Forelimb muscle (tissue), 1 donor: Measurements from ENCODE around the gene CA12. TPM values are rescaled to one million over a fixed set of nuclear protein-coding genes. Genes with fewer than 3 reads are reported as not detected.

Source experiments
- DNase-seq: peaks from one replicate; pipeline ENCODE4 v3.0.0-alpha.2; 2013; ENCODE audit warnings: low read depth
- polyA plus RNA-seq: library from polyadenylated mRNA; unstranded; fragments of 120-200 nt; gene quantifications from one replicate; pipeline ENCODE4 v1.2.1, GENCODE V29; 2013; ENCODE audit not compliant: insufficient read length

CA12 gene
- polyA plus RNA-seq, 1 donor = 0.75 TPM

GRCh38 chr15:63401714-63402497, 20.3 kb upstream of the CA12 start:
- DNase-seq = no peak

DNA sequence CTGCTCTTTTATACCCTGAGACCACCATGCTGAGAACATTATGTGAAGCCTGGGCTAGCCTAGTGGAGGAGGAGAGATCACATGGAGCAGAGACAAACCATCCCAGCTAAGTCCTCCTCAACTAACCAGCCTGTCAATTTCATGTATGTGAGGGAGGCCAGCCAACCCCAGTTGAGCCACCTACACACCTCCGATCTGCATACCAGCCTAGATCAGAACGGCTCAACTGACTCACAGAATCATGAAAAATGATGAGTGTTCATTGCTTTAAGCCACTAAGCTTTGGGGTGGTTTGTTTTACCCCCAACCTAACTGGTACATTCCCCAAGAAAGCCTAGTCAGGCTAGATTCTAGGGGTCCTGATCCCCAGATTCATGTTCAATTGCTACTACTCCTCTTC, 19.4 kb upstream of the CA12 start:
- no peak for DNase-seq

GRCh38 chr15:63398456-63398855, 16.8 kb upstream of the CA12 start:
- no peak for DNase-seq

- no peak for DNase-seq
These were observed 14.7 kb upstream of the CA12 start for GRCh38 chr15:63396152-63396928.

DNA sequence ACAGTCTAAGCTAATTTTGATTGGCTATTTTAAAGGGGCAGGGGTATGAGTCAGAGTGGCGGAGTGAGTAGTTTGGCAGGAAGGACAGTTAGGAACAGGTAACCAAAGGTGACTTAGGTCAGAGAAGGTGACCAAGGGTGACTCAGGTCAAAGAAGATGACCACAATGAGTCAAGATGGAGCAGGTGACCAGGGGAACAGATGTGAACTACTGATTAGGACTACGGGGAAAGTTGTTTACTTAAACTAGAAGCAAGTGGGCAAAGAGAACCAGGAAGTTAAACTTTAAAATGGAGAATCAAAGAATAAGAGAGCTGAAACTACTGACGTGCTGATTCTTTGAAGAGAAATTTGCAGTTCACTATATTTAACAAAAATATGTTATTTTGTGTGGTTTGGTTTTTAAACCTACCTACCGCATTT, 14.1 kb upstream of the CA12 start:
- no peak for DNase-seq

- DNase-seq = no peak
These were observed 10.8 kb upstream of the CA12 start for GRCh38 chr15:63392361-63393009.

GRCh38 chr15:63391669-63392360, 10.2 kb upstream of the CA12 start:
- no peak for DNase-seq

GRCh38 chr15:63390689-63391088, 9.0 kb upstream of the CA12 start:
- no peak for DNase-seq

DNA sequence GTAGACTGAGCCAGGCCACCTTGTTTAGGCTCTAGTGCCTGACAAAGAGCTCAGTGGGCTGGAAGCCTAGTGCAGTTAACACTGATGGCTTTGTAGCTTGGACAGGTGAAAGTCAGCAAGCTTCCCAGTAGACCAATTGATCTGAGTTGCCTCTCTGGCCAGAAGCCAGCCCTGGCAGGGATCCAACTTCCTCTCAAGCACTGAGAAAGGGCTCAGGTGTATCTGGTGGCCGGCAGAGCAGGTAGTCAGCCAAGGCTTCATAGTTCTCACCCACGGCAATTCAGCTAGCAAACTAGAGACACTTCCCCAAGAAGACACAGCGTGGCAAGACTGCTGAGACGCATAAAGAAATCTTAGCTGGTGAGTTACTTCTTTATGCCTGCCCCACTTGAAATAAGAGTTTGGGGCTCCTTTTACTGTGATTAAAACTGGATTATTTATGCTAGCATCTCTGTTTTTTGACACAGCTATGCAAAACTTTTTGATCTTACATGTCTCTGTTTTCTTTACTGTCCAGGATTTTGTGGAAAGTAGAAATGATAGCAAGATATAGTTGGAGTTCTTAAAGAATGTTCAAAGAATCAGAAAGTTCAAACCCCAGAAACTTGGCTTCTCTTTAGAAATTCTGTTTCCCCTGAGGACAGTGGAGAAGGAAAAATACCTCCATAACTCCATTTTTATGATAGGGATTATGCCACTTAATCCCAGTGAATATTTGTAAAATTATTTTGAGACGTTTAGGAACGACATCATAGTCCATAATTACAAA, 8.4 kb upstream of the CA12 start:
- DNase-seq = no peak

DNA sequence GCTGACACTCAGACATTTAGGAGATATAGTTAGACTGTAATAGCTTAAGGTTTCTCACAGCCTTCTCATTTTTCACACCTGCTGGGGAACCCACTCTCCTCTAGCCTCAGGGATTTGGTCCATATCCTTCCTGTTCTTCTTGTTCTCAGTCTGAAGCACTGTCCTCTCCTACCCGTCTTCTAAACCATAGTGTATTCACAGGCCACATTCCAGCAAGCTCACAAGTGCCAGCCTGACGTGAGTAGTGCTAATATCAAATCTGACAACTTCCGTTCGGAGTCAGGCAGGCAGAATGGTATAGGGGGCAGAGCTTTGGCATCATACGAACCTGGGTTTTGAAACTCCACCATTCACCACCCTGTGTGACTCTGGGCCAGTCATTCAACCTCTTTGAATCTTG, 6.9 kb upstream of the CA12 start:
- no peak for DNase-seq

GRCh38 chr15:63387748-63388493, 6.3 kb upstream of the CA12 start:
- DNase-seq = no peak

DNA sequence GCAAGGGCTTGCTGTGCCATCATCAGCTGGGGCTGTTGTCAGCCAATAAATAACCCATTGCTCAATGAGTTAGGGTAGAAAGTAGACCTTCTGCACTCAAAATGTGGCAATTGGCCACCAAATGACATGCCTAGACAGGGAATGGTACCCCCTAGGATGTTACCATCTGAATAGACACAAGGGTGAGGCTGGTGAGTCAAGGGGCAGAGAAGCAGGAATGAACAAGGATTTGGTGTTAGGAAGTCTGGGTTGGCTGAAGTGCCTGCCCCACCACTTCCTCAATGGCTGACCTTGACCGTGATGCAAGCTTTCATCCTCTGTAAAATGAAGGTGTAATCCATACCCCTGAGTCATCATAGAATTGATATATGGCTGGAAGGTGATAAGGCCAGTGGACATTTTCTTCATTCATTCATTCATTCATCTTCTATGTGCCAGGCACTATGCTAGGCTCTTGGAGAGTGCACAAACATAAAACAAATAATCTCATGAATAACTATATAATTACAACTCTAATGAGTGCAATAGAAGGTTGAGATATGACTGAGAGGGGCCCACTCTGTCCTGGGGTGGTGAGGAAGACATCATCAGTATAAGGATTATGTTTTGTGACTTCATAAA, 4.4 kb upstream of the CA12 start:
- no peak for DNase-seq

DNA sequence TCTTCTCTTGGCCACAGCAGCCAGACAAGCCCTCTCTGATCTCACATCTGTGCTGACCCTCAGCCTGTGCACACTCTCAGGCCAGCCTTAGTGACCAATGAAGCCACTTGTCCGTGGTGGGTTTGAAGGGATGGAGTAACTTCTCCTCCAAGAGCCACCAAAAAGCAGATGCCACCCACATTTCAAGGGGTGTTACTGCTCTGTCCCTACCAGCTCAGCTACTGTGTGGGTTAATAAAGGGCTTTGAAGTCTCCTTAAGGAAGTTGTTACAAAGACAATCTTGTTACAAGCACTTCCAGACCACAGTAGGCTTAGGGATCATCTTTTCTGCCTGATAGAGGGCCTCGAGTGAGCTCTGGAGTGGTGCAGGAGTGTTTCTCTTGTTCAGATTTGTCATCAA, 3.3 kb upstream of the CA12 start:
- DNase-seq = no peak

DNA sequence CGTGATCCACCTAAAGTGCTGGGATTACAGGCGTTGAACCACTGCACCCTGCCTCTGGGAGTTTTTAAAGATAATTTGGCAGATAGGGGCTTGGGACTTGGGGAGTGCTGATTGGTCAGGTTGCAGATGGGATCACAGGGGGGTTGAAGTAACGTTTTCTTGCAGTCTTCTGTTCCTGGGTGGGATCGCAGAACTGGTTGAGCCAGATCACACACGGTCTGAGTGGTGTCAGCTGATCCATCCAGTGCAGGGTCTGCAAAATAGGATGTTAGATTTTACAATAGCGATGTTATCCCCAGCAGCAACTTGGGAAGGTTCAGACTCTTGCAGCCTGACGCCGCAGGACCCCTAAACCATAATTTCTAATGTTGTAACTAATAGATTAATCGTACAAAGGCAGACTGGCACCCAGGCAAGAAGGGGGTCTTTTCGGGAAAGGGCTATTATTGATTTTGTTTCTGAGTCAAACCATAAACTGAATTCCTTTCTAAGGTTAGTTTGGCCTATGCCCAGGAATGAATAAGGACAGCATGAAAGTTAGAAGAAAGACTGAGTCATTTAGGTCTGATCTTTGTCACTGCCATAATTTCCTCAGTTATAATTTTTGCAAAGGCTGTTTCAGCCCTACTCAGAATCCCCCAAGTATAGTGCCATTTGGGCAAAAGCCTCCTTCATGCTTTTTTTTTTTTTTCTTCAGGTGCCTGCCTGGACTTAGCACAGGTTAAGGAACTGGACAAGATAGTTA, 1.5 kb upstream of the CA12 start:
- no peak for DNase-seq

DNA sequence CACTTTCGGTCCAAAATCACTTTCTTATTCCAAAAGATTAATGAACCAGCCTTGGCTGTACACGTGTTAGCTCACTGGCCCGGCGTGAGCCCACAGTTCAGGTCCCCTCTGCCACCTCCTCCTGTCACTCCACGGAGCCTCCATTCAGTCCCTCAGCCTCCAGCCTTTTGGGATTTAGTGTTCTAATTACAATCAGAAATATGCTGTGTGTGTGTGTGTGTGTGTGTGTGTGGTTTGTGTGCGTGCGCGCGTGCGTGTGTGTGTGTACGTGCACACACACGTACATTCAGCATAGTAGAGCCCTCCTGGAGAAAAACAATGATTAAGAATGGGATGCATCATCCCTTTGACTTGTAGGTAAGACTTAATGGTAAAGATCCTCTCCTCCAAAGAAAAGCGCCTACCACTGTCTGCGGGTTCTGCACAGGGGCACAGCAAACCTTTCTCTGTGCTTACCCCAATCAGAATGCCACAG, 801 bp downstream of the CA12 start:
- no peak for DNase-seq

DNA sequence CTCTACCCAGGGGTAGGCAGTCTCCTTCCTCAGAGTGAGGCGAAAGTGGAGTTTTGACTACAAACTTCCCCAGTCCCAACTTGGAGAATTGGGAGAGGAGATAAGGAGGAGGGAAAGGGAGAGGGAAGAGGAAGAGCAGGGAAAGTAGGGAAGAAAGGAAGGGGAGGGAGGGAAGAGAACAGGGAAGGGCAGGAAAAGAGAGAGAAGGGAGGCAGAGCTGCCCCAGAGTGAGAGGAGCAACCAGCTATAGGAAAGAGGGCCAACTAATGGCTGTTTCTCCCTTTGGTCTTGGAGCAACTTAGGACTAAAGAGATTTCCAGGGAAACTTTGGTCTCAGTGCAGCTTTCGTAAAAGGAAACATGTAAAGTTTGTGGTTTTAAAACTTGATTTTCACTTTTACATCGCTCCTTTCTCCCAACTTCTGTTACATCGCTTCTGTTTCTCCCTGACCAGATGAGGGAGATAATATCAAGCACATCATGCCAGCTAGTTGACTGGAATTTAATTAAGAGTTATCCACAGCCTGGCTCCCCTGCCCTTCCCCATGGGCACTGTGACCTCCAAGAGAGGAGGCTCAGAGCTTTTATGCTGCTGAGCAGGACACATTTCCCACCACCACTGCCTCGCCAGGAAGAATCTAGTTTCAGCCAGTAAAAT, 1.4 kb downstream of the CA12 start:
- DNase-seq = no peak

GRCh38 chr15:63379492-63380150, 2.0 kb downstream of the CA12 start:
- DNase-seq = no peak

GRCh38 chr15:63378946-63379345, 2.7 kb downstream of the CA12 start:
- no peak for DNase-seq
